NCI-H146 treated with DMSO at 0.1 percent for 48 hours (cell line): ENCODE data around the gene EPS8L2.

Experiments
- DNase-seq: peaks from one replicate; lab custom pipeline; 2025; ENCODE audit not compliant: unreplicated experiment; lab: John Stamatoyannopoulos, UW

The EPS8L2 gene

DNA sequence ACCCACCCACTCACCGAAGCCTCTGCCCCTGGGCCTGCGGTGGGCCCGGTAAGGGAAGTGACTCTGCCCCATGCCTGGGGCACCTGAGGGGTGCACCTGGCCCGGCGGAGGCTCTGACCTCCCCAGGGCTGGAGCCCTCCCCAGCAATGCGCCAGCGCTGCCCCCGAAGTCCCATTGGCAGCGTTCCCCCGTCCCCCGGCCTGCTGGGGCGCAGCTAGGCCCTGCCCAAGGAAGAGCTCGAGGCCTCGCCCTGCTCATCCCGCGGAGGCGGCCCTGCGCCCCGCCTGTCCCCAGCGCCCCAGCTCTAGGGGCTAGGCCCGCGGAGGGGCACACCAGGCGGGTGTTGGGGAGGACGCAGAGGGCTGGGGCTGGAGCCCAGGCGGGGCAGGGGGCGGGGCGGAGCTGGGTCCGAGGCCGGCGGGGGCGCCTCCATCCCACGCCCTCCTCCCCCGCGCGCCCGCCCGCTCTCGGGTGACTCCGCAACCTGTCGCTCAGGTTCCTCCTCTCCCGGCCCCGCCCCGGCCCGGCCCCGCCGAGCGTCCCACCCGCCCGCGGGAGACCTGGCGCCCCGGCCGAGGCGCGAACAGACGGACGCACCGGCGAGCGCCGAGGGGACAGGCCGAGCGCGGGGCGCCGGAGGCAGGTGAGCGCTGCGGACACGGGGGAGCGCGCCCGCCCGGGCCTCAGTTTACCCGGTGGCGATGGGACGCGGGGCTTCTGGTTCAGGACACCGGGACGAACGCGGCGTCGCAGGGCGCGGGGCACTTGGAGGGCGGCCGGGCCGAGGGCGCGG is at the start of gene EPS8L2:
EPS8L2 (plus strand) TSS at position 586 of the 793 bp plus-strand sequence. CDS start 3,177 bp downstream, outside the sequence.
- no peak for DNase-seq

DNA sequence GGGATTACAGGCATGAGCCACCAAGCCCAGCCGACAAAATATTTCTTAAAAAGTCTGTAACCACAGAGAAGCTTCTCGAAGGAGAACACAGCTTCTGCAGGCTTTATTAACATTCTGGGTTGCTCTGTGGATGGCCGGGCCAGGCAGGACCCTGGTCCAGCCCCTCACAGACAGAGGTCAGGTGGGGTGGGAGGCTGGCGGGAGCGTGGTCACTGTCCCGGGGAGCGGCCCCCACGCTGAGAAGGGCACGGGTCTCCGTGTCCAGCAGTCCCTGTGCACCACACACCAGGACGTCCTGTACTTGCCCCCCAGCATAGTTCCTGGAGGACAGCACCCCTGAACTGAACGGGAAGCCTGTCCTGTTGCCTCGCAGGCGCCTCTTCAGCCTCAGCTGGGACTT is 49.6 kb upstream of the EPS8L2 start:
- DNase-seq, result no peak

DNA sequence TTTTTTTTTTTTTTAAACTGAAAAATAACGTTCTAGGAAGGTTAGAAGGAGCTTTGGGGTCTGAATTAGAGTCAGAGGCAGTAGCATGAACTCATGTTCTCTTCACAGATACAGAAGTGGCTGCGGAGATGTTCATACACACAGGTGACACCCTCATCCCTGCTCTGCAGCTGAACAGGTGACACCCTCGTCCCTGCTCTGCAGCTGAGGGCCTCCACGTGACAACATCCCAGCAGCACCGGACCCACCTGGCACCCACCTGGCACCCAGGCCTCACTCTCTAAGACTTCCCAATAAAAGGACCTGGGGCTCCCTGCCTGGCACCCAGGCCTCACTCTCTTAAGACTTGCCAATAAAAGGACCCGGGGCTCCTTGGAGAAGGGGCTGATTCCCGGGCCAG is 49.2 kb upstream of the EPS8L2 start:
- no peak for DNase-seq

DNA sequence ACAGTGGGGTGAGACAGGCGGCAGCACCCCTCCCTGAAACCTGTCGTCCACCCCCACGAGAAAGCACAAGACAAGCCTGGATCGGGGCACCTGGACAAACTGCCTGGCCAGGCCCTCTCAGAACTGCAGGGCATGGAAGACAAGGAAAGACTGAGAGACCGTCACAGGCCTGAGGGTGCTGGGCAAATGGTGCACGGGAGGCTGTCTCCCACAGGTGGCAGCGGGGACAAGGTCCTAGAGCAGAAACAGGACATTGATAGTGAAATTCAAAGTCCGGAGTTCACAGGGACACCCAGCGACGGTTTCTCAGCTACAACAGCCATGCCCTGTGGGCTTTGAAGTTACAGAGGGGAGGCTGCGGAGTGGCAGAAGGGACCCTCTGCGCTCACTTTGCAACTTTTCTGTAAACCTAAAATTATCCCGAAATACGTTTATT is 48.3 kb upstream of the EPS8L2 start:
- DNase-seq, result no peak

DNA sequence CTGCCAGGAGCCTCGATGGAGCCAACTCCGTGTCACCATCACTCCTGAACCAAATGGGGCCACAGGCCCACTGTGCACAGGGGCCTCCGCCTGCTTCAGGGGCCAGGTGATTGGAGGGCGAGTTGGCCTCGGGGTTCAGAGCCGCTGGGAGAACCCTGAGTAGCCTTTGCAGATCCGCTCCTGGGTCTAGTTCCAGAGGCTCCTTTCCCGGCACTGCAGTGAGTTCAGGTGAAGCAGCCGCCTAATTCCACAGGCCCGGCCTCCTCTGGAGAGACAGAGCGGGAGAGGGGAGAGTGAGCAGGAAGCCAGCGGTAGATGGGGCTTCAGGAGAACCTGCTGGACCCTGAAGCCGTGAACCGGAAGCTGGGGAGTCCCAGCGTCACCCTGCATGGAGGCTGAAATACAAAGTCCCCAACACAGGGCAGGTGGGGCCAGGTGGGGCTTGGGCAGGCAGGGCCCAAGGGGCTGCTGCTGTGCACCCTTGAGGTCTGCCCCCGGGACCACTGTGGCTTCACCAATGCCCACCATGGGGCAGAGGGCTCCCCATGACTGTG is 46.4 kb upstream of the EPS8L2 start:
- no peak for DNase-seq

DNA sequence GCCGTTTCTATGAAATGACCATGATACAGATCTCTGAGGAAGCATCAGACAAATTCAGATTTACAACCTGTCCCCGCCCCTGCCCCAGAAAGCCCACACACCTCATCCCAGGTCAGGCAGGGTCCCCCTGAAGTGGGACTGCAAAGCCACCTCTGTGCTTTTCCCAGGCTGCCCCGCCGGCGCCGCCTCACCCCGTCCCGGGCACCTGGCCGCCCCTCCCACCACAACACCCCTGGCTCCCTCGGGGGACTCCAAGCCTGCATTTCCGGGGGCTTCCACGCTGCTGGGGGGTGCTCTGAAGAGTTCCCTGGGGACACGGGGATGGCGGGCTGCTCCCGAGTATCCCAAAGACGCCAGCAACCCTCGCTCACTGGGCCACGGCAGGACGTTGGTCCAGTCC is 45.8 kb upstream of the EPS8L2 start:
- no peak for DNase-seq

DNA sequence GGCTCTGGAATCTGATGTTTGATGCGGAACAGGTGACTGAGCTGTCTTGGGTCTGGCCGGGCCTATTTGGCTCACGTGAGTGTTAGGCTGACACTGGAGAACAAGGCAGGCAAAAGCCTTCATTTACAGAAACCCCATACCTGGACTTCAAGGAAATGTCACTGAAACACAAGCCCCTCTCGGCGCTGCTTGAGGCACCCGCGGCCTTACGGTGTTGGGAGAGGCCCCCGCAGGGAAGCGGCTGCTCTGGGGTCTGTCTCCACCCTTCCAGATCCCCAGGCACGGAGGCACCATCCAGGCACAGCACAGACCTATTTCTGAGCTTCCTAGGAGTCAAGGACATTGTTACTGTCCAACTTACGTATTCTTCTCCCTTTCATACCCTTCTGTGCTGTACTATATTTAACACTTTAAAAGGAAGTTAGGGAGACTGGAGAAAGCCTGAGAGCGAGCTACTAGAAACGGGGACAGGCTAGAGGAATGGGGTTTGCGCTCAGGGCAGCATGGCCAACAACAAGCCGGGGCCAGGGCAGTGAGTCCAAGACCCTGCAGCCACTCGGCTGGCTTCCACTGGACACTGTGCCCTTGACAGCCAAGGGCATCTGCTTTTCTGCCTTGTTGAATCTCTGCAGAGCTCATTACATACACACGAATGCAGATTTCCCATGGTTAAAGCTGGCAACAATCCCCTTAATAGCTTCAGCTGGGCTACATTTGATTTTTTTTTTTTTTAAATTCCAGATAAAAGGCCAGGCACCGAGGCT is 45.2 kb upstream of the EPS8L2 start:
- no peak for DNase-seq

DNA sequence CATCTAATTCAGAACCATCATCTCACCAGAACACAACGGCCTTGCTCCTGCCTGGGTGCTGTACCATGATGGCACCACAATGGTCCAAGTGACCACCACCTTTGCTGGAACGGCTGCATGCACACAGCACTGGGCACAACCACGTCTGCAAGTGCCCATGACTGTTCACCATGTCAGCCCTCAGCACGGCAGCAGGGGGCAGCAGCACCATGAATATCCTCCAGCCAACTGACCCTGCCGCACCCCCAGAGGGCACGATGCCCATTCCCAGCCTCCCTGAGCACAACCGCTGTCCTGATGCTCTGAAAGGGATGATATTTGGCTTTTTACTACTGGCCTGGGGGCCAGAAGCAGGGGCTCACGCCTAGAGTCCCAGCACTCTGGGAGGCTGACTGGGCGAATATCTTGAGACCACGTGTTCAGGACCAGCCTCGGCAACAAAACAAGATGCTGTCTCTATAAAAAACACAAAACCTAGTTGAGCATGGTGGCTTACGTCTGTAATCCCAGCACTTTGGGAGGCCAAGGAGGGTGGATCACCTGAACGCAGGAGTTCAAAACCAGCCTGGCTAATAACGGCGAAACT is 43.2 kb upstream of the EPS8L2 start:
- no peak for DNase-seq

DNA sequence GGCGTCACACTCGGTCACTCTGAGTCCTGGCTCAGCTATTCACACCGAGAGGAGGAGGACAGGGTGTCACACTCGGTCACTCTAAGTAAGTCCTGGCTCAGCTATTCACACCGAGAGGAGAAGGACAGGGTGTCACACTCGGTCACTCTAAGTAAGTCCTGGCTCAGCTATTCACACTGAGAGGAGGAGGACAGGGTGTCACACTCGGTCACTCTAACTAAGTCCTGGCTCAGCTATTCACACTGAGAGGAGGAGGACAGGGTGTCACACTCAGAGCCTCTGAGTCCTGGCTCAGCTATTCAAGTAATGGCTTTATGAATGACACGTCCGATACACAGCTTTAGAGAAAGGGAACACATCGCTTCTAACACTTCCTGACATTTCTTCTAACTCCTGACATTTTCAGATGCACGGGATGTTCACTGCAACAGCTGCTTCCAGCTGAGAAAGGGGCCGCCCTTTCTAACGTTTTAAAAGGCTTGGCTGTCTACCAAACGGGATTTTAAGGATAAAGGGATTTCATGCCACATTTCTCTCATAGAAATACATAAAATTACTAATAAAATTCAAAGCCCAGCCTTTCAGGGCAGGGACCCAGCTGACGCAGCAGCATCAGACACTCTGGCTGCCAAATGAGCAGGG is 40.8 kb upstream of the EPS8L2 start:
- DNase-seq, result no peak

DNA sequence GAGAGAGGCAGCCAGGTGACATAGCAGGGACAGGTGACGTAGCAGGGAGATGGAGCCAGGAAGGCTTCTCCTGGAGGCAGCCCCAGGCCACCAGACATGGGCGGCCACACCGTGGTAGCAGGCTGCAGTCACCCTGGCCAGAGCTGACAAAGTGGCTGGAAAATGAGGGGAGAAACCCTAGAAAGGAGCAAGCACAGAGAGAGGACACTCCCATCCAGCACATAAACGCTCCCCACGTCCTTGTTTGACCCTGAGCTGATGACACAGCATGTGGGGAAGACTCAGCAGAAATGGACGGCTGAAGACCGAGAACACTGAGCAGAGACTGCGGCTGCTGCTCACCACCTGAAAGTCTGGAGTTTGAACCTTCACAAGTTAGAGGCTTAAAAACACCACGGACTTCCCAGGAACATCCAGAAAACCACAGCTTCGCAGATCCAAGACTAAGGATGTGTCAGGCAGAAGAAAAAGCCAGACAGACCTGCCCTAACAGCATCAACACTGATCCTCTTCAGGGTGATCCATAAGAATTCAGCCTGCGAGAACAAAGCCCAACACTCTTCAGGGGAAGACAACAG is 40.2 kb upstream of the EPS8L2 start:
- DNase-seq, result no peak

DNA sequence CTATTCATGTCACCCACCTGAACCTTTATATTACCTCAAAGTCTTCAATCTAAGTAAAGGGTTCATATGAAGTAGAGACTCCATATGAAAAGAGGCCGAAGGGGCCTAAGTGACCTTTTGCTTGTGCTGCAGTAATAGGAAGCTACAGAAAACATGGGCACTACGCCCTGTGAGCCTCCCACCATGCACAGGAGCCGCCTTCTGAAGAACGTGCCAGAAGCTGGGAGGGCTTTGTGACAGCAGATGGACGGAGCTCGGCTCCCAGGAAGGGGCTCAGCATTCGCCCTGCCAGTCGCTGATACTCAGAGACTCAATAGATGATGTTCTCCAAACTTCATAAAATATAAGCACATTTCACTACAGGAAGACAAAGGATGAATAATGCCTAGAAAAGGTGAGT is 32.2 kb upstream of the EPS8L2 start:
- DNase-seq, result no peak

DNA sequence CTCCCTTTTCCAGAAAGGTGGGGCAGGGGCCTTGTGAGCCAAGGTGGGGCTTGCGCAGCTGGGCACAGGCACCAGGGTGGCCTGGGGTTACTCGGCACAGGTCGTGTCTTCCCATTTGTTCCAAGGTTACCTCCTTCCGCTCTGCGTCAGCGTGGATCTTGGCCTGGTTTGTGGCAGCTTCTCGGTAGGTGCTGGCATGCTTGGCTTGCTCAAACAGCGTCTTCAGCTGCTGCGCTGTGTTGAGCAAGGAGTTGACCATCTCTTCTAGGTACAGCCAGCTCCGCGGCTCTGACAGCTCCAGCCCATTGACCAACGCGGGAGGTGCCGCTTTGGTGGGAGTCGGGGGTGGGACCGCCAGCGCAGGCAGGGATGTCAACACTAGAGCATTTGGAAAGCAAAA is 31.6 kb upstream of the EPS8L2 start:
- DNase-seq, result no peak

DNA sequence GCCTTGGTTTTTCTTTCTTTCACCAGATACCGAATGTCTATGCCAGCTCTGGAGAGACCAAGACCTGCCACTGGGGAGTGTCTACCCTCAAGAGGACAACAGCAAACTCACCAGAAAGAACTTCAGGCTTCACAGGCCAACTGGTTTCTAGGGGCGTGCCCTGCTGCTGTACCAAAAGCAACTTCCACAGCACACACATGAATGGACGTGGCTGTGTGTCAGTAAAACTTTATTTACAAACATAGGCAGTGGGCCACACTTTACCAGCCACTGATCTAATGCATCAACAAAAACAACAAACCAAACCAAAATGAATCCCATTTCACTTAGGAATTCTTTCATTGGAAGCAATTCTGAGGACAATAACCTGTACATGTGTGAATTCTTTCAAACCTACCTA is 27.7 kb upstream of the EPS8L2 start:
- no peak for DNase-seq

DNA sequence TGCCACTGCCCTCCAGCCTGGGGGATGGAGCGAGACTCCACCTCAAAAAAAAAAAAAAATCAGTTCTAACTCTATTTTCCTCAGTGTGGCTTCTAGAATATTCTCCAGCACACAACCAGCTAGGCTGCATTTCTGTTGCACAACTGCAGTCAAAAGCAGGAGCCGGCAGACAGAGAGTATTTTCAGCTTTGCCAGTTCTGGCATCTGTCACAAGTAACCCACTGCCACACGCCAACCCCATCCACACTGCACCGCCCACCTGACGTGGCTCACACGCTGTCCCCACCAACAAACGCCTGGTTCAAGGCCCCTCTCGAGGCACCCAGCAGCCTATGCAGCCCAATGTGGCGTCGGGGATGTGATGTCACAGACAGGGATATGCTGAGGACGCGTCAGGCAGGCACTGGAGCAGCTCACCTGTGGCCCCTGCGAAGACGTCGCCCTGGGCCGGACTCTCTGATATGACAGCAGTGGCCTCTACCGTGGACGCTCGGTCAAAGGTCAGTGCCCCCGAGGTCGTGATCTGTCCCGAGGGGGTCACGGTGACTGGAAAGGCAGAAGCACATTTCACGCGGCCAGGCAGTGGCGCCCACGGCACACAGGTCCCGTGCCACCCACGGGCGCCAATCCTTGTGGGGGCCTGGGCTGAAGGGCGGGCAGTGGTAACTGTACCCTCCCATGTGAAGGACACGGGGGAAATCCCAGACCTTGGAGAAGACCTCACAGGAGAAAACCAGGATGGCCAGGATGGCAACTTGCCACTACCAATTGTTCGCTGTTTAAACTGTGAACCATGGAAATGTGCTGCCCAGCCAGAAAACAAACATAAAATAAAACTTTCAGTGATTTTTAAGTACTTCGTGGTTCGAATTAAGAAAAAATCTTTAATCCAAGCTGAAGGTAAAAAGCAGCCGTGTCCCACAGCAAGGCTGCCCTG is 26.5 kb upstream of the EPS8L2 start:
- no peak for DNase-seq

DNA sequence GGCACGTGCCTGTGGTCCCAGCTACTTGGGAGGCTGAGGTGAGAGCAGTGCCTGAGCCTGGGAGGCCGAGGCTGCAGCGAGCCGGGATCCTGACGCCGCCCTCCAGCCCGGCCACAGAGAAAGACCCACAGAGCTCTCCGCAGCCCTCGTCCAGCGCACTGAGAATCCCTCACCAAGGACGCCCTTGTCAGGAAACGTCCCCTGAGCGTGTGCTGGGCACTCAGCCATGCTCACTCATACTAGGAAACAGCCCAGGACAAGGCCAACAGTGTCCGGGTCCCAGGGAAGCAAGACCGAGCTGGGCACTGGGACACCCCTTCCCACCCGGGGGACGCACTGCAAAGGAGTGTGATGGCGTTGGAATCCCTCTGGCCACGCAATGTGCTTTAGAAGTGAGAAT is 25.6 kb upstream of the EPS8L2 start:
- DNase-seq, result no peak

DNA sequence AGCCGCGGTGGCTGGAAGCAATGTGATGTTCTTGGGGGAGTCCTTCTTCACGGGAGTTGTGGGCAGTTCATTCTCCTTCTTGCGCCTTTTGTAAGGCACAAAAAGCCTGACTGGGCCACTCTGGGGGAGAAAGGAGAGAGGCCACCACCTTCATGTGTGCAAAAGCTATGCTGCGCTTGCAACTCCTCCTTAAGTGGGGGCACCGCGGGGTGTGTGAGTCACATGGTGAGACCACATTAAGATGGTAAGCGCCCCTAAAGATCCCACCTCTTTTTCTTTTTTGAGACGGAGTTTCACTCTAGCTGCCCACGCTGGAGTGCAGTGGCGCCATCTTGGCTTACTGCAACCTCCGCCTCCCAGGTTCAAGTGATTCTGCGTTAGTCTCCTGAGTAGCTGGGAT is 25.1 kb upstream of the EPS8L2 start:
- DNase-seq, result no peak

DNA sequence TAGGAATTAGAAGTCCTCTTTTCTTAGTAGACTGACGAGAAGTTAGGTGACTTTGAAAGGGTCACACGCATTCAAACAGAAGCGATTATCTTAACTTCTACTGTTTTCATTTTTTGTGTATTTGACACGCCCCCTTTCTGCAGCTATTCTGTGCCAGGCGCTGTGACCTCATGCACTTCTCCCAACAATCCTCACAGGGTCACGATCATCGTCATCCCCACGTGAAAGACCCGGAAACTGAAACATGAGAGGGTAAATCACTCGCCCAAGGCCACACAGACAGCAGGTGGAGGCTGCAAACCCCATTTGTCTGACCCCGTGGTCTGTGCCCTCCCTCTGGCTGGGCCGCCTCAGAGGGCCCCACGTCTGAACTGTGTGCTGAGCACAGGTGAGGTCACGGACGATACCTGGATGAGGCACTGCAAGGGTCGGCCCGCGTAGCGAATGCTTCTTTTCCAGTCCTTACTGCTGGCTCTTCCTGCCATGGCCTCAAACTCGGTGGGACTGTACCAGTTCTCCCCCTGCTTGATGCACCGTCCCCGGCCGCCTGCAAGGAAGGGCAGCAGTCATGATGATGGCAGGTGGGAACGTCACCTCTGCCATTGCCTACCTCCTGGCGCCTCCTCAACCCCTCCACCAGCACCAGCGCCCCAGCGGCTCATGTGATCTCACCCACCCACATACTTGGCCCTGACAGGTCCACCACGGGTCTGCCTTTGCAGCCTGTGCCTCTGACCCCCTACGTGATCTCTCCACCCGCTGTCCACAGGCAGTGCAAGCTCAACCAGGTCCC is 19.4 kb upstream of the EPS8L2 start:
- DNase-seq, result no peak

DNA sequence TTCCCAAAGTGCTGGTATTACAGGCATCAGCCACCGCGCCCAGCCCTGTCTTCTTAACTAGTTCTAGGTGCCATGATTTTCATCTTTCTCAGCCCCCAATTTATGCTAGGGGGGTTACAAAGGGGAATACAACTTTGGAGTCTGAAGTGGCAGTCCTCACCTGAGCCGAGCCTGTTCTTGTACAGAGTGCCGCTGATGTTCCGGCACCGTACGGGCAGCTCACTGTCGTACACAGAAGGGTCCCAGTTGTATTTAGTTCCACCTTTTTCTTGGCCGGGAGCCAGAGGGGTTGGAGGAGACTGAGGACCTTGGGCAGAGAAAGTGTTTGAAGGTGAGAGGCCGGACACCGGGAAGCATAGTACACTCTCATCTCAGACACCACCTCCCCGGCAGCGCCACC is 18.3 kb upstream of the EPS8L2 start:
- no peak for DNase-seq

DNA sequence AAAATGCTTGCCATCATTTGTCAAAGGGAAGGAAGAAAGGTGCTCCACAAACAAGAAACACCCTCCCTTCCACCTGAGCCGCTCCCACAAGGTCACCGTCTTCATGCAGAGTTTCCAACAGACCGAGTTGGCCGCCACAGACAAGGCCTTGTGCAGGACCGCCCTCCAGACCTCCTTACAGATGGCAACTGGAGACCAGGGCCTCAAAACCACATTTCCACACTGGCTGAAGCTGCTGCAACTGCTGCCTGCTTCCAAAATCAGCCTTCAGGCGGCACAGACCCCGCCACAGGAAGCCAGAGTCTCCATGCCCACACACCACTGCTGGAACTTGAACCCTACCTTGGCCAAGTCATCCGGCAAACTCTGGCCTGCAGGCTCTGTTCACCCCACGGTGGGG is 17.4 kb upstream of the EPS8L2 start:
- DNase-seq, result no peak
